RPMI8226 (cell line): Measurements from ENCODE around the gene ABHD17C.
A peak's percentile ranks its signal among the peaks of the same experiment; 100 is the strongest.
"Not testable (repeated sequence)": the region's sequence is repeated elsewhere in the genome, so short reads cannot be mapped to it uniquely, and the experiment has no call there.

Experiments
- DNase-seq: peaks from one replicate; pipeline ENCODE4 v3.0.0-alpha.2; 2015

The ABHD17C gene

GRCh38 chr15:80695099-80695910 is at the start of gene ABHD17C:
ABHD17C (plus strand) TSS chr15:80695310; CDS start chr15:80695430, 120 bp downstream.
- peak; percentile 76 for DNase-seq

DNA sequence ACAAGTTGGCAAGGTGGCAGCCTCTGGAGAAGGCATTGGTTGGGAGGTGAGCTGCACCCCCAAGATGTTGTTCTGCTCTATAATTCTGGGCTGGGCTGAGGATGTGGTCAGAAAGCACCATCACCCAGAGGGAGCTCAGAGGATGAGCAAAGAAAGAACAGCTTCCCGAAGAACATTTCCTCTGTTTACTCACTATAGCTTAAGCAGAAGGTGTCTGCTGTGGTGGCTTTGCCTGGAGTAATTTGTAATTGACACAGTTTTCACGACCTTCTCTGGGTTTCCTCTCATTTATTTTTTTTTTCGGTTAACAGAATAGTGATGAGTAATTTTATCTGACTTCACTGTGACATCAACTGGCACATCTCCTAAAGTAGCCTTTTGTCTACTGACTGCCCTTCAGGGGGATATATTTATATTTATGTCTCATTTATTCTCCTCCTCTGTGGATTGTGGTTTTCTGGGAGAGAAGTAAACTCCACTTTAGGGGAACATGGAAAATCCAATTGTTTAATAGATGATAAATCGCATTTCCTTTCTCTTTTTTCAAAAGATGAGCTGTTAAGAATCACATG is 49.5 kb upstream of the ABHD17C start:
- DNase-seq = no peak

DNA sequence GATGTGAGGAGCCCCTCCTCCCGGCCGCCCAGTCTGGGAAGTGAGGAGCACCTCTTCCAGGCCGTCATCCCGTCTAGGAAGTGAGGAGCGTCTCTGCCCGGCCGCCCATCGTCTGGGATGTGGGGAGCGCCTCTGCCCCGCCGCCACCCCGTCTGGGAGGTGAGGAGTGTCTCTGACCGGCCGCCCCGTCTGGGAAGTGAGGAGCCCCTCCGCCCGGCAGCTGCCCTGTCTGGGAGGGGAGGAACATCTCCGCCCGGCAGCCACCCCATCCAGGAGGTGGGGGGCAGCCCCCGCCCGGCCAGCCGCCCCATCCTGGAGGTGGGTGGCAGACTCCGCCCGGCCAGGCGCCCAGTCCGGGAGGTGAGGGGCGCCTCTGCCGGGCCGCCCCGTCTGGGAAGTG is 47.7 kb upstream of the ABHD17C start:
- not testable (repeated sequence) for DNase-seq

DNA sequence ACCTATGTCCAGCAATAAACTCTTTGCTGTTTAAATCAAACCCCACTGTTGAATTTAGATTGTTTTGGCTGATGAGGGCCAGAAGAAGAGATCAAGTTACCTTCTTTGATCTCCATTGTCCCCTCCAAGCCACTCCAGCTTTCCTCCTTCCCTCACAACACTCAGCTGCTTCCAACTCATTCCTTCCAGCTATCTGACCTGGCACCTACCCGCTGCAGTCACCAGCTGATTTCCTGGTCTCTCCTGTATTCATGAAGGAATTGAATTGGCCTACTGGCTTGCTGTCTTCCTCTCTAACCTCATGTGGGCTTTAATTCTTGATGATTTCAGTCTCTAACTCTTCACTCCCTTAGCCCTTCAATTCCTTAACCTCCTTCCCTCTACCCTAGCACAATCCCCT is 40.8 kb upstream of the ABHD17C start:
- no peak for DNase-seq

DNA sequence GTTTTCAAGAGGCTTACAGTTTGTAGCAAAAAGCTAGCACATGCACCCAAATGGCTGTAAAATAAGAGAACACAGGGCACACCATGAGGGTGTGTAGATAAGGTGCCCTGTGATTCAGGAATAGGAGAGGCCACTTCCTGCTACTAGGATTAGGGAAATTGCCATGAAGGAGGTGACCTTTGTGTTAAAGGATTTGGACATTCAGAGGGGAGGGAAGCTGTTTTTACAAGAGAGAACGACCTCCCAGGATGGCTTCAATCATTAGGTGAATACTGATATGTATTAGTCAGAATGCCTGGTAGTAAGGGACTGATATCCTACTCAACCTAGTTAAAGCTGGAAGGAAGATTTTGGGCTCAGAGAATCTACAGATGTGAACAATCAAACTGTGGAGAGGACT is 35.7 kb upstream of the ABHD17C start:
- no peak for DNase-seq

DNA sequence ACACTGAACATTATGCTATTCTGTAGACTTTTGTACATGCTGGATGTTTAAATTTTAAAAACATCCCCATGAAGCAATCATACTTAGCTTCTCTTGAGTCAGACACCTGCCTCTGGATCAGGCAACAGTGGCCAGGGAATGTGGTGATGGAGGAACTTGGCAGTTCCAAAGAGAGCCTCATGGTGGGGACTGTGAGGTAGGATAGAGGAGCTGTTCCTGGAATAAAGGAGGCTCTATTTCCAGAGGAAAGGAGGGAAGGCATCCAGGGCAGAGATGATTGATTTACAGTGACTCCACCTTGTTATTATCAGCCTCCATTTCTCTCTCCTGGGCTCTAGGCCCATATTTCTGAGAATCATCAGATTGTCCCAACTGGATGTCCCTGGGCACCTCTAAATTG is 35.0 kb upstream of the ABHD17C start:
- DNase-seq = no peak

DNA sequence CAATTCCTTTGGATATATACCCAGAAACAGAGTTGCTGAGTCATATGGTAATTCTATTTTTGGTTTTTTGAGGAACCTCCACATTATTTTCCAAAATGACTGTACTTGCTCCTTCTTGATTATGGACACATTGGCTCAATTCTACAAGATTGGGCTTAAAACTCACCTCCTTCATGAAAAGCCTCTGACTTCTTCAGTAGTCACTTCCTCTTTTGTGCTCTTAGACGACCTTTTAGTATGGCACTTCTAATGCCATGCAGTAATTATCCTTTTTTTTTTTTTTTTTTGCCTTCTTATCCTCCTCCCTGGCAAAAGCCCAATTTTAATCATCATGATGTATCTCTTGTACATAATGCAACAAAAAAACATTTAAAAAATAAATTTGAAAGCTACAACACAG is 33.0 kb upstream of the ABHD17C start:
- DNase-seq = peak; percentile 32

- DNase-seq = peak; percentile 16
Measured at GRCh38 chr15:80662757-80663553, 32.2 kb upstream of the ABHD17C start.

DNA sequence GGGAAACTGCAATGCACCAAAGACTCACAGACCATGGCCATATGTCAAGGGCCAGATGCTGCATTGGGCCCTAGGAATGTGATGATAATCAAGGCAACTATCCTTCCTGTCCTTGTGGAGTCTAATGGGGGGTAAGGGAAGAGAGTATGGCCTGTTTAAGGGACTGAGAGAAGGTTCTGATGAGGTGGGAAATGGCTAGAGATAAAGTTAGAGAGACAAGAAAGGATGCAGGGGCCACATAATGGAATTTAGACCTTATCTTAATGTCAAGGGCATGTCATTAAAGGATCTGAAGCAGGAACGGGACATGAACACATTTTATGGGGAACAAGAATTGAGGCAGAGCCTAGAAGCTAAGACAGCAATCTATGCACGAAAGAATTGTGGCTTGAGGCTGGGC is 30.0 kb upstream of the ABHD17C start:
- DNase-seq = no peak

- DNase-seq = no peak
Measured at GRCh38 chr15:80667936-80668335, 27.2 kb upstream of the ABHD17C start.

GRCh38 chr15:80668546-80669236 is 26.4 kb upstream of the ABHD17C start:
- no peak for DNase-seq

GRCh38 chr15:80669663-80670273 is 25.3 kb upstream of the ABHD17C start:
- no peak for DNase-seq

GRCh38 chr15:80673561-80674244 is 21.4 kb upstream of the ABHD17C start:
- DNase-seq = no peak

GRCh38 chr15:80674245-80674614 is 20.9 kb upstream of the ABHD17C start:
- DNase-seq = no peak

DNA sequence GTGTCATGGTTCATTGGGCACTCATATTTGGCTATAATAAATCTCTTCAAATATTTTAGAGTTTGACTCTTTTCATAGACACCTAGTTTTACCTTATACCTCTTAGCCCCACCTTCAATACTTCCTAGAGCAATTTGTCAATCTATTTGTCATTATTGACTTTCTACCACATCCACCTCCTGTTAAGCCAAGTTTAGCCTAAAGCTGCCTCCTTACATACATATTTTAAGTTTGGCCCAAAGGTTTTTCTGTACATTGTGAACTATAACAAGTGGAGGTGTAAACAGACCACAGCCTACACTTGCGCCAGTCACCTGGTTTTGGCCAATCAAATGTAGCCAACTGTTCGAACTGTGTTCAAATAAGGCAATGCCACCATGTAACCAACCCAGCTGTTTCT is 18.1 kb upstream of the ABHD17C start:
- DNase-seq = no peak

GRCh38 chr15:80679167-80679803 is 15.8 kb upstream of the ABHD17C start:
- no peak for DNase-seq

- no peak for DNase-seq
Measured at GRCh38 chr15:80679804-80680175, 15.3 kb upstream of the ABHD17C start.

- no peak for DNase-seq
Measured at GRCh38 chr15:80682201-80682600, 12.9 kb upstream of the ABHD17C start.

- no peak for DNase-seq
Measured at GRCh38 chr15:80684697-80685096, 10.4 kb upstream of the ABHD17C start.

GRCh38 chr15:80685628-80686027 is 9.5 kb upstream of the ABHD17C start:
- DNase-seq = no peak

- DNase-seq = no peak
Measured at GRCh38 chr15:80689294-80689693, 5.8 kb upstream of the ABHD17C start.

- no peak for DNase-seq
Measured at GRCh38 chr15:80689716-80690115, 5.4 kb upstream of the ABHD17C start.
